Inflammatory macrophage (primary cell): ENCODE measurements around the gene NFU1.

Experiments
- DNase-seq, 2 donors: peaks; one replicate each; pipeline ENCODE4 v3.0.0-alpha.2; 2020 to 2022
- total RNA-seq, 18 experiments: gene quantifications; one replicate each; lab custom pipeline; 2026; ENCODE audit warnings: mixed read lengths in 6 of 18, inconsistent platforms in 2 of 18; lab: John Stamatoyannopoulos, UW

NFU1 gene
- total RNA-seq = 12.3 to 36.0 (median 26.4) reads per million in 18 experiments

GRCh38 chr2:69436938-69437750 is at the start of gene NFU1:
TSS of gene NFU1 (minus strand) at chr2:69437435. CDS start at chr2:69437422, 13 bp downstream.
- DNase-seq = peak; percentile 92 to 96

GRCh38 chr2:69483696-69484095 is 46.5 kb upstream of the NFU1 start:
- DNase-seq = no peak

GRCh38 chr2:69483024-69483423 is 45.8 kb upstream of the NFU1 start:
- DNase-seq = no peak

- no peak for DNase-seq
These were observed 45.2 kb upstream of the NFU1 start for GRCh38 chr2:69482471-69482870.

GRCh38 chr2:69481421-69481820 is 44.2 kb upstream of the NFU1 start:
- no peak for DNase-seq

- DNase-seq = no peak
These were observed 40.4 kb upstream of the NFU1 start for GRCh38 chr2:69477627-69478026.

GRCh38 chr2:69474688-69475087 is 37.5 kb upstream of the NFU1 start:
- DNase-seq = no peak

GRCh38 chr2:69471793-69472192 is 34.6 kb upstream of the NFU1 start:
- DNase-seq = no peak

GRCh38 chr2:69470911-69471310 is 33.7 kb upstream of the NFU1 start:
- no peak for DNase-seq

- DNase-seq = no peak
These were observed 32.5 kb upstream of the NFU1 start for GRCh38 chr2:69469784-69470183.

- DNase-seq = no peak
These were observed 32.1 kb upstream of the NFU1 start for GRCh38 chr2:69469375-69469774.

- DNase-seq = no peak
These were observed 29.5 kb upstream of the NFU1 start for GRCh38 chr2:69466728-69467127.

GRCh38 chr2:69465513-69466456 is 28.6 kb upstream of the NFU1 start:
- no peak for DNase-seq

- no peak for DNase-seq
These were observed 27.3 kb upstream of the NFU1 start for GRCh38 chr2:69464575-69464974.

GRCh38 chr2:69462780-69463179 is 25.5 kb upstream of the NFU1 start:
- no peak for DNase-seq

- DNase-seq = no peak
These were observed 24.2 kb upstream of the NFU1 start for GRCh38 chr2:69461404-69461803.

GRCh38 chr2:69459936-69460335 is 22.7 kb upstream of the NFU1 start:
- no peak for DNase-seq

- DNase-seq = no peak
These were observed 19.8 kb upstream of the NFU1 start for GRCh38 chr2:69456950-69457445.

- DNase-seq = no peak
These were observed 18.9 kb upstream of the NFU1 start for GRCh38 chr2:69456154-69456553.

GRCh38 chr2:69454976-69455375 is 17.7 kb upstream of the NFU1 start:
- no peak for DNase-seq

GRCh38 chr2:69453475-69454129 is 16.4 kb upstream of the NFU1 start:
- DNase-seq = no peak

GRCh38 chr2:69452687-69453086 is 15.5 kb upstream of the NFU1 start:
- no peak for DNase-seq
